ENCODE data around the gene RSAD1.

DNA sequence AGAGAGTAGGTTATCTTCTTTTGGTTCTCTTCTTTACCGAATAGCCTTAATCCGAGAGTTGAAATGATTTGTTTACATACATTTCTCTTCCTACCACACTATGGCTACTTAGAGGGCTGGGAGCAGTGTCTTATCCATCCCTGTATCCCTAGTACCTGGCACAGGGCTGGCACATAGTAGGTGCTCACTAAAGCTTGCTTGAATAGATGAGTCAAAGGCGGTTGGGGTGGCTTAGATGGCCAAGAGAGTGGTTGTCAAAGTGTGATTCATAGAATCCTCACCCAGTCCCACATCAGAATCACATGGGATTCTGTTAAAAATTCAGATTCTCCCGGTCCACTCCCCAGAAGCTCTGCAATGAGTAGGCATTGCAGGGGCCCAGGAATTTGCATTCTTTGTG, 21.0 kb upstream of the RSAD1 start:
- TF ChIP-seq, protein P1, sequence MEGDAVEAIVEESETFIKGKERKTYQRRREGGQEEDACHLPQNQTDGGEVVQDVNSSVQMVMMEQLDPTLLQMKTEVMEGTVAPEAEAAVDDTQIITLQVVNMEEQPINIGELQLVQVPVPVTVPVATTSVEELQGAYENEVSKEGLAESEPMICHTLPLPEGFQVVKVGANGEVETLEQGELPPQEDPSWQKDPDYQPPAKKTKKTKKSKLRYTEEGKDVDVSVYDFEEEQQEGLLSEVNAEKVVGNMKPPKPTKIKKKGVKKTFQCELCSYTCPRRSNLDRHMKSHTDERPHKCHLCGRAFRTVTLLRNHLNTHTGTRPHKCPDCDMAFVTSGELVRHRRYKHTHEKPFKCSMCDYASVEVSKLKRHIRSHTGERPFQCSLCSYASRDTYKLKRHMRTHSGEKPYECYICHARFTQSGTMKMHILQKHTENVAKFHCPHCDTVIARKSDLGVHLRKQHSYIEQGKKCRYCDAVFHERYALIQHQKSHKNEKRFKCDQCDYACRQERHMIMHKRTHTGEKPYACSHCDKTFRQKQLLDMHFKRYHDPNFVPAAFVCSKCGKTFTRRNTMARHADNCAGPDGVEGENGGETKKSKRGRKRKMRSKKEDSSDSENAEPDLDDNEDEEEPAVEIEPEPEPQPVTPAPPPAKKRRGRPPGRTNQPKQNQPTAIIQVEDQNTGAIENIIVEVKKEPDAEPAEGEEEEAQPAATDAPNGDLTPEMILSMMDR (IDR thresholded peaks at IDR 0.05; ENCODE audit: insufficient read depth, low read length, poor library complexity, severe bottlenecking): no peak
- TF ChIP-seq EZH2phosphoT487 (conservative IDR thresholded peaks at IDR 0.05; ENCODE audit: low read length): no peak
